OCI-LY1 (cell line): ENCODE data around the gene TMEM240.

Experiments used
- H2AFZ ChIP-seq: fragments of 200-600 bp; sonication (generic), shearing (Covaris generic); 2 replicates; pipeline ENCODE4 v1.6.0; 2014; ENCODE audit warnings: antibody characterized with exemption, mild to moderate bottlenecking, low read length
- H3F3A ChIP-seq: fragments of 200-600 bp; sonication (generic), shearing (Covaris generic); 2 replicates; pipeline ENCODE4 v1.6.0; 2014; ENCODE audit warnings: mild to moderate bottlenecking, antibody characterized with exemption, low read length, moderate library complexity; ENCODE audit not compliant: insufficient read depth
- H3K27ac ChIP-seq: fragments of 200-600 bp; sonication (generic); 2 replicates; pipeline ENCODE4 v1.5.1; 2014; ENCODE audit warnings: low read length, mixed run types, mild to moderate bottlenecking, low read depth; ENCODE audit not compliant: poor library complexity, severe bottlenecking
- H3K27me3 ChIP-seq: fragments of 200-600 bp; sonication (generic); 2 replicates; pipeline ENCODE4 v1.6.0; 2014; ENCODE audit warnings: antibody characterized with exemption, mild to moderate bottlenecking, low read length, moderate library complexity; ENCODE audit not compliant: insufficient read depth
- H3K36me3 ChIP-seq: fragments of 200-600 bp; sonication (generic); 2 replicates; pipeline ENCODE4 v1.6.1; 2014; ENCODE audit warnings: mild to moderate bottlenecking, antibody characterized with exemption, low read length, moderate library complexity, mixed read lengths; ENCODE audit not compliant: insufficient read depth
- H3K4me1 ChIP-seq: fragments of 200-600 bp; sonication (generic); 2 replicates; pipeline ENCODE4 v1.5.1; 2014; ENCODE audit warnings: mild to moderate bottlenecking, low read length, moderate library complexity; ENCODE audit not compliant: insufficient read depth, severe bottlenecking
- H3K4me2 ChIP-seq: fragments of 200-600 bp; sonication (generic), shearing (Covaris generic); 2 replicates; pipeline ENCODE4 v1.6.1; 2014; ENCODE audit warnings: low read length
- H3K4me3 ChIP-seq: fragments of 200-600 bp; sonication (generic); 2 replicates; pipeline ENCODE4 v1.5.1; 2014; ENCODE audit warnings: low read length, low read depth, mild to moderate bottlenecking, mixed read lengths; ENCODE audit not compliant: poor library complexity, severe bottlenecking
- H3K79me2 ChIP-seq: fragments of 200-600 bp; shearing (Covaris generic); 2 replicates; pipeline ENCODE4 v1.6.1; 2016; ENCODE audit warnings: mixed run types, low read length, mixed read lengths; ENCODE audit not compliant: insufficient read depth
- H3K9ac ChIP-seq: fragments of 200-600 bp; sonication (generic), shearing (Covaris generic); 2 replicates; pipeline ENCODE4 v1.6.1; 2014; ENCODE audit warnings: mild to moderate bottlenecking, low read length, mixed read lengths
- H3K9me2 ChIP-seq: fragments of 200-600 bp; sonication (generic), shearing (Covaris generic); 2 replicates; pipeline ENCODE4 v1.6.1; 2014; ENCODE audit warnings: low read depth, mild to moderate bottlenecking, low read length, mixed read lengths
- H3K9me3 ChIP-seq: fragments of 200-600 bp; shearing (Covaris generic); 2 replicates; pipeline ENCODE4 v1.6.1; 2014; ENCODE audit warnings: low read length, mixed read lengths
- H4K20me1 ChIP-seq: fragments of 200-600 bp; sonication (generic), shearing (Covaris generic); 2 replicates; pipeline ENCODE4 v1.6.0; 2016; ENCODE audit warnings: mild to moderate bottlenecking, low read length; ENCODE audit not compliant: insufficient read depth
- EZH2 ChIP-seq: fragments of 200-600 bp; sonication (generic), shearing (Covaris generic); IDR thresholded peaks from 2 replicates; pipeline ENCODE4 v1.8.0; 2017; ENCODE audit warnings: borderline replicate concordance, mixed run types, mild to moderate bottlenecking, antibody characterized with exemption, low read length, moderate library complexity, mixed read lengths
- TF ChIP-seq, protein P1 (sequence below): fragments of 200-600 bp; sonication (generic), shearing (Covaris generic); IDR thresholded peaks from 2 replicates; pipeline ENCODE4 v1.5.1; 2017; ENCODE audit warnings: mild to moderate bottlenecking, antibody characterized with exemption, low read length, moderate library complexity, mixed read lengths

The TMEM240 gene

DNA sequence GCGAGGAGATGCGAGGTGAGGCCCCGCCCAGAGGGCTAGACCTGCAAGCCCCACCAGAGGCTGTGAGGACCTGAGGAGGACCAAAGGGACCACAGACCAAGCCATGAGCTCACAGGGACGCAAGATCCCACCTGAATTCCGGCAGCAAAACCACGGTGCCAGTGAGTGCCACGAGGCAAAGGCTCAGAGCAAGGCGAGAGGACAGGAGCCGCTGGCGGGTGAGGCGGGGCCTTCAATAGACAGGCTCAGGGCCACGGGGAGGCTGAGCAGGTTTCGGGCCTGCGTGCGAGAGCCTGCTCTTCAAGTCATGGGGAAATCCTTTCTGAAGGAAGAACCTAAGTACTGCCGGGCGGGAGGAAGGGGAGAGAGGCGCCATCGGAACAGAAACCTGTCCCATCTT, 7.1 kb upstream of the TMEM240 start:
- H3K79me2 ChIP-seq = no peaks in the 10 kb centered on the region
- no peaks in the 10 kb centered on the region for H3K9me3 ChIP-seq
- H3K4me1 ChIP-seq = no peaks in the 10 kb centered on the region
- H3K4me3 ChIP-seq = no peak overlapping the region
- H3F3A ChIP-seq = no peaks in the 10 kb centered on the region
- no peaks in the 10 kb centered on the region for H3K9me2 ChIP-seq
- no peaks in the 10 kb centered on the region for H4K20me1 ChIP-seq
- H3K4me2 ChIP-seq = no peak overlapping the region
- H3K9ac ChIP-seq = no peak overlapping the region
- no peak overlapping the region for H3K27ac ChIP-seq
- TF ChIP-seq EZH2 = no peak
- TF ChIP-seq, protein P1, sequence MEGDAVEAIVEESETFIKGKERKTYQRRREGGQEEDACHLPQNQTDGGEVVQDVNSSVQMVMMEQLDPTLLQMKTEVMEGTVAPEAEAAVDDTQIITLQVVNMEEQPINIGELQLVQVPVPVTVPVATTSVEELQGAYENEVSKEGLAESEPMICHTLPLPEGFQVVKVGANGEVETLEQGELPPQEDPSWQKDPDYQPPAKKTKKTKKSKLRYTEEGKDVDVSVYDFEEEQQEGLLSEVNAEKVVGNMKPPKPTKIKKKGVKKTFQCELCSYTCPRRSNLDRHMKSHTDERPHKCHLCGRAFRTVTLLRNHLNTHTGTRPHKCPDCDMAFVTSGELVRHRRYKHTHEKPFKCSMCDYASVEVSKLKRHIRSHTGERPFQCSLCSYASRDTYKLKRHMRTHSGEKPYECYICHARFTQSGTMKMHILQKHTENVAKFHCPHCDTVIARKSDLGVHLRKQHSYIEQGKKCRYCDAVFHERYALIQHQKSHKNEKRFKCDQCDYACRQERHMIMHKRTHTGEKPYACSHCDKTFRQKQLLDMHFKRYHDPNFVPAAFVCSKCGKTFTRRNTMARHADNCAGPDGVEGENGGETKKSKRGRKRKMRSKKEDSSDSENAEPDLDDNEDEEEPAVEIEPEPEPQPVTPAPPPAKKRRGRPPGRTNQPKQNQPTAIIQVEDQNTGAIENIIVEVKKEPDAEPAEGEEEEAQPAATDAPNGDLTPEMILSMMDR = no peak
- peaks cover 10% of the 10 kb centered on the region for H3K36me3 ChIP-seq
- no peaks in the 10 kb centered on the region for H3K27me3 ChIP-seq
- no peak overlapping the region for H2AFZ ChIP-seq

DNA sequence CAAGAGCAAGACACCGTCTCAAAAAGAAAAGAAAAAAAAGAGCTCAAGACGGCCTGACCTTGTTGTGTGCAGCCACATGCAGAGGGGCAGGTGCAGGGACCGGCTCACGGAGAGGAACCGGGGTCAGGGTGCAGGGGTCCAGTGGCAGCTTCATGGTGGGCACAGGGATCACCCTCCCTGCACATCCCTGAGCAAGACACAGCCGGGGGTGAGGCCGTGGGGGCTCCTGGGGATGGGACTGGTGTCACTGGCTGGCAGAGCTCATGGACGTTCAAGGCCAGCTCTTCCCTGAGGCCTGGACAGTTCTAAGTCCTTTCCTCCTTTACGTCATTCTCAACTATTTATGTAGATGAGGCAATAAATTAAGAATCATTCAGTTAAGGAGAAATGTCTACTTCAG, 6.6 kb upstream of the TMEM240 start:
- H3K4me2 ChIP-seq = no peak overlapping the region
- H3K27me3 ChIP-seq = no peaks in the 10 kb centered on the region
- no peaks in the 10 kb centered on the region for H3F3A ChIP-seq
- no peaks in the 10 kb centered on the region for H3K9me2 ChIP-seq
- no peak overlapping the region for H3K9ac ChIP-seq
- no peak overlapping the region for H2AFZ ChIP-seq
- H3K27ac ChIP-seq = no peak overlapping the region
- TF ChIP-seq EZH2 = no peak
- TF ChIP-seq, protein P1 = no peak
- peaks cover 15% of the 10 kb centered on the region for H3K36me3 ChIP-seq
- no peaks in the 10 kb centered on the region for H3K9me3 ChIP-seq
- no peak overlapping the region for H3K4me3 ChIP-seq
- no peaks in the 10 kb centered on the region for H4K20me1 ChIP-seq
- no peaks in the 10 kb centered on the region for H3K79me2 ChIP-seq
- H3K4me1 ChIP-seq = no peaks in the 10 kb centered on the region

DNA sequence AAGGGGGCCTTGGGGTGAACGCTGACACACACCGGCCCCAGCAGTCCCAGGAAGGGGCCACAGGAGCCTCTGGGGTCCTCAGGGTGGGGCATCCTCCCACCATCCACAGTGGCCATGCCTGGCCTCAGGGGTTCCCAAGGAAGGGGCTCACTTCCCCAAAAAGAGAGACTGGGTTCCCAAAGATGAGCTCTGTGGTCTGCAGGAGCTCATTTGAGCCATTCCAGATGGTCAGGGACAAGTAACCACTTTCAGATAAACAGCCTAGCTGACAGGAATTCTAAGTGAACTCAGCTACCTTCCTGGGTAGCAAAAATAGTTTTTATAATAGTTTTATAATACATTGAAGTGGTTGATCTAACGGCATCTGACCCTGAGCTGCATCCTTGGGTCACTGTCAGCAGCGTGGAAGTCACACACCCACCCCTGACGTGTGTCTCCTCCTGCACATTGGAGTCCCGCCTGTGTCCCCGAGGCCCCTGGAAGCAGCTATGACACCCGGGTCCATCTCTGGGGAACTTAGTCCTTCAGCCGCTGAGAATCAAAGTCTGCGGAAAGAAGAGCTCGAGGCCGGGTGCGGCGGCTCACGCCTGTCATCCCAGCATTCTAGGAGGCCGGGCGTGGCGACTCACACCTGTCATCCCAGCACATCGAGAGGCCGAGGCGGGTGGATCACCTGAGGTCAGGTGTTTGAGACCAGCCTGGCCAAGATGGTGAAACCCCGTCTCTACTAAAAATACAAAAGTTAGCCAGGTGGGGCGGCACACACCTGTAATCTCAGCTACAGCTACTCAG, 5.7 kb upstream of the TMEM240 start:
- Histone ChIP-seq H4K20me1 (no peaks in the 10 kb centered on the region), H3K4me3 (no peak overlapping the region), H2AFZ (no peak overlapping the region), H3K27ac (no peak overlapping the region), H3K27me3 (no peaks in the 10 kb centered on the region), H3K9me3 (no peaks in the 10 kb centered on the region), H3K36me3 (peaks cover 23% of the 10 kb centered on the region), H3K9me2 (no peaks in the 10 kb centered on the region), H3K4me2 (no peak overlapping the region), H3K9ac (no peak overlapping the region), H3K4me1 (no peaks in the 10 kb centered on the region), H3F3A (no peaks in the 10 kb centered on the region), H3K79me2 (no peaks in the 10 kb centered on the region)
- TF ChIP-seq EZH2 = no peak
- TF ChIP-seq, protein P1 = no peak
